ENCODE data around the gene ARHGAP10.
A peak's percentile ranks its signal among the peaks of the same experiment; 100 is the strongest.
"Not testable (repeated sequence)": the region's sequence is repeated elsewhere in the genome, so short reads cannot be mapped to it uniquely, and the experiment has no call there.

ARHGAP10 gene

GRCh38 chr4:147794787-147795413, 63.0 kb downstream of the ARHGAP10 start:
- DNase-seq: no peak

GRCh38 chr4:147799057-147799456, 67.2 kb downstream of the ARHGAP10 start:
- DNase-seq: not testable (repeated sequence)

- DNase-seq: peak; percentile 40
Observed at GRCh38 chr4:147799986-147800555, 68.2 kb downstream of the ARHGAP10 start.

- no peak for DNase-seq
Observed at GRCh38 chr4:147801820-147802219, 69.9 kb downstream of the ARHGAP10 start.

- no peak for DNase-seq
Observed at GRCh38 chr4:147802346-147802745, 70.5 kb downstream of the ARHGAP10 start.

- no peak for DNase-seq
Observed at GRCh38 chr4:147805946-147806345, 74.1 kb downstream of the ARHGAP10 start.

- no peak for DNase-seq
Observed at GRCh38 chr4:147808447-147808846, 76.6 kb downstream of the ARHGAP10 start.

GRCh38 chr4:147809211-147809610, 77.3 kb downstream of the ARHGAP10 start:
- no peak for DNase-seq

- DNase-seq: no peak
Observed at GRCh38 chr4:147811878-147812277, 80.0 kb downstream of the ARHGAP10 start.

- no peak for DNase-seq
Observed at GRCh38 chr4:147813109-147813773, 81.4 kb downstream of the ARHGAP10 start.

GRCh38 chr4:147813973-147814372, 82.1 kb downstream of the ARHGAP10 start:
- no peak for DNase-seq

GRCh38 chr4:147814376-147814775, 82.5 kb downstream of the ARHGAP10 start:
- no peak for DNase-seq

GRCh38 chr4:147815741-147816140, 83.9 kb downstream of the ARHGAP10 start:
- DNase-seq: no peak

- no peak for DNase-seq
Observed at GRCh38 chr4:147816382-147817254, 84.7 kb downstream of the ARHGAP10 start.

GRCh38 chr4:147820975-147821374, 89.1 kb downstream of the ARHGAP10 start:
- no peak for DNase-seq

- DNase-seq: no peak
Observed at GRCh38 chr4:147821555-147821954, 89.7 kb downstream of the ARHGAP10 start.

GRCh38 chr4:147822128-147822527, 90.2 kb downstream of the ARHGAP10 start:
- no peak for DNase-seq

GRCh38 chr4:147823130-147823529, 91.2 kb downstream of the ARHGAP10 start:
- no peak for DNase-seq

- DNase-seq: no peak
Observed at GRCh38 chr4:147824316-147824715, 92.4 kb downstream of the ARHGAP10 start.

- DNase-seq: no peak
Observed at GRCh38 chr4:147824884-147825283, 93.0 kb downstream of the ARHGAP10 start.

- DNase-seq: no peak
Observed at GRCh38 chr4:147825451-147826287, 93.8 kb downstream of the ARHGAP10 start.

GRCh38 chr4:147826288-147826646, 94.4 kb downstream of the ARHGAP10 start:
- no peak for DNase-seq
